GM19099 (cell line): ENCODE results near the gene SNX27.

Experiments
- POLR2A ChIP-seq: IDR thresholded peaks from 3 replicates; pipeline ENCODE4 v1.6.1; 2011; ENCODE audit warnings: low read depth; ENCODE audit not compliant: insufficient read length; ENCODE audit errors: extremely low read depth

SNX27 gene

GRCh38 chr1:151718666-151719065 lies 106.8 kb downstream of the SNX27 start:
- no peak for TF ChIP-seq POLR2A

- TF ChIP-seq POLR2A, result no peak
Measured at GRCh38 chr1:151720125-151720524, 108.3 kb downstream of the SNX27 start.

- no peak for TF ChIP-seq POLR2A
Measured at GRCh38 chr1:151720554-151720953, 108.7 kb downstream of the SNX27 start.

GRCh38 chr1:151720974-151721787 lies 109.3 kb downstream of the SNX27 start, which contains the start of gene RIIAD1:
RIIAD1 (plus strand) TSS chr1:151721522; CDS start chr1:151721537, 15 bp downstream.
- no peak for TF ChIP-seq POLR2A

- no peak for TF ChIP-seq POLR2A
Measured at GRCh38 chr1:151721788-151722510, 110.1 kb downstream of the SNX27 start.

GRCh38 chr1:151723726-151724370 lies 112.0 kb downstream of the SNX27 start:
- TF ChIP-seq POLR2A, result no peak

GRCh38 chr1:151728151-151729054 lies 116.6 kb downstream of the SNX27 start:
- TF ChIP-seq POLR2A, result no peak

GRCh38 chr1:151729157-151729965 lies 117.5 kb downstream of the SNX27 start:
- no peak for TF ChIP-seq POLR2A

- no peak for TF ChIP-seq POLR2A
Measured at GRCh38 chr1:151729966-151730291, 118.1 kb downstream of the SNX27 start.

GRCh38 chr1:151733126-151733525 lies 121.3 kb downstream of the SNX27 start:
- TF ChIP-seq POLR2A, result no peak

GRCh38 chr1:151737026-151737425 lies 125.2 kb downstream of the SNX27 start:
- TF ChIP-seq POLR2A, result no peak

- TF ChIP-seq POLR2A, result no peak
Measured at GRCh38 chr1:151737479-151737878, 125.6 kb downstream of the SNX27 start.

GRCh38 chr1:151739590-151740355 lies 127.9 kb downstream of the SNX27 start:
- no peak for TF ChIP-seq POLR2A

GRCh38 chr1:151741516-151741915 lies 129.7 kb downstream of the SNX27 start:
- no peak for TF ChIP-seq POLR2A
